ENCODE data around the gene PGAP6. TPM values are rescaled to one million over a fixed set of nuclear protein-coding genes. Genes with fewer than 3 reads are reported as not detected.
A peak's percentile ranks its signal among the peaks of the same experiment; 100 is the strongest.
"Not testable (repeated sequence)": the region's sequence is repeated elsewhere in the genome, so short reads cannot be mapped to it uniquely, and the experiment has no call there.

The PGAP6 gene
- total RNA-seq, 1 experiment from 2014 or later: 72.4 TPM

DNA sequence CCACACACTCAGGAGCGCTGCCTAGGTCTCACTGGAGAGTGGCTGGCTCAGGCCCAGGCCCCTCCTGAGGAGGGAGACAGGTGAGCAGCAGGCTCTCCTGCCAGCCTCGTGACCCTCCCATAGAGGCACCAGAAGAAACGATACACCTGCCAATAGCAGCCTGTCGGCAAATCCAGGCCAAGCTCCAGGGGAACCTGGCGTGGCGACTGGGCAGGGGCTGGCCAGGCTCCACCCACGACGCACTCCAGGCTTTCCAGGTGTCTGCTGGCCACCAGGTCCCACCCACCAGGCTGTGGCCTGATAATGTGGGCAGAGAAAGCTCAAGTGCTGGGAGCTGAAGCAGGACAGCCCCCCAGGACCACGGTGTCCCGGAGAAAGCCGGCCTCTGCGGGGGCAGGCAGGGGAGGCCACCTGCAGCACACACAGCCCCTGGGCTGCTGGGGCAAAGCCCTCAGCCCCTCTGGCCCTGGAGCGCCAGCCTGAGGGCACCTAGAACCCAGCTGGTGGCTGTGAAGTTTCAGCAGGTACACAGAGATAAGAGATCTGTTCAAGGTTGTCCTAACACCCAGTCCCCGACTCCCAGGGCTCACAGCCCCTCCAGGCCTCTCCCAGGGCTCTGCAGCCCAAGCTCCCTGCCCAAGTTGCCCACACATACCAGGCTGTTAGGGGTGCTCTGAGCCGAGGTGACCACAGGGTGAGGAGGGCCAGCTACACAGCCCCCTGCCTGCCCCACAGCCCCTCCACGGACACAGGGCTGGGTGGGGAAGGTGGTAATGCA lies 2.4 kb downstream of the PGAP6 start:
- DNase-seq (ENCODE audit: low read depth): no peak

DNA sequence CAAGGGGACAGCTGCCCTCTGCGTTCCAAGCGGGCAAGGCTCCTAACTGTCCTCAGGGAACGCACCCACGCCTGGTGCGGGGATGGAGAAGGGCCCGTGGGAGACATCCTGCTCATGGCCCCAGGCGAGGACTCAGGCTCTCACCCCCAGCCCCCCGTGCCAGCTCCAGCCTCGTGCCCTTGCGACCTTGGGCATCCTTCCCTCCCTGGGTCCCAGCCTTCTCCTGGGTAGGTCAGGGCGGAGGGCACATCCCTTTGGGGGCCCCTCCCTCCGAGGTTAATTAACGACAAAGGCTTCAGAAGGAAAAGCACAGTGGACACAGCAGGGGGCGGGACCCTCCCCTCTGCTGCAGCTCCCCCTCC lies 3.0 kb downstream of the PGAP6 start:
- no peak for DNase-seq (ENCODE audit: low read depth)

- DNase-seq (ENCODE audit: low read depth): not testable (repeated sequence)
Observed at GRCh38 chr16:378113-378820, 3.5 kb downstream of the PGAP6 start.

DNA sequence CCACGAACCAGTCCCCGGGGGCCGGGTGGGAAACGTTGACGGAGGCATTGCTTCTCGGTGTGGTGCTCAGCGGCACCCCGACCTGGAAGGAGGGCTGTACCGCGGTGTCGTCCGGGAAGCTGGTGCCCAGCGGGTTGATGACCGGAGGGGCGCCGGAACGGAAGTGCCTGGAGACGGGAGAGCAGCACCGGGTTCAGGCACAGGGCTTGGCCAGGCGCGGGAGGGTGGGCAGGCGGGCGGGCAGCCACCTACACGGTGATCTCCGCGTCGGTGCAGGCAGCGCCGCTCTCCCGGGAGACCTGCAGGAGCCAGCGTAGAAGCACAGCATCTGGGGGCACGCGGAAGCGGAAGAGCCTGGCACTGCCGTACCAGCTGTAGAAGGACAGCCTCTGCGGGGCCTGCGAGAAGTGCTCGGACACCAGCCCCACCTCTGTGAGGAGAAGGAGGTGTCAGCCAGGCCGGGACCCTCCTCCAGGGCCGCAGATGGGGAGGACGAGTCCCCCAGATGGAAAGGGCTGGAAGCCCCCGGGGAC lies 4.3 kb downstream of the PGAP6 start:
- no peak for DNase-seq (ENCODE audit: low read depth)

DNA sequence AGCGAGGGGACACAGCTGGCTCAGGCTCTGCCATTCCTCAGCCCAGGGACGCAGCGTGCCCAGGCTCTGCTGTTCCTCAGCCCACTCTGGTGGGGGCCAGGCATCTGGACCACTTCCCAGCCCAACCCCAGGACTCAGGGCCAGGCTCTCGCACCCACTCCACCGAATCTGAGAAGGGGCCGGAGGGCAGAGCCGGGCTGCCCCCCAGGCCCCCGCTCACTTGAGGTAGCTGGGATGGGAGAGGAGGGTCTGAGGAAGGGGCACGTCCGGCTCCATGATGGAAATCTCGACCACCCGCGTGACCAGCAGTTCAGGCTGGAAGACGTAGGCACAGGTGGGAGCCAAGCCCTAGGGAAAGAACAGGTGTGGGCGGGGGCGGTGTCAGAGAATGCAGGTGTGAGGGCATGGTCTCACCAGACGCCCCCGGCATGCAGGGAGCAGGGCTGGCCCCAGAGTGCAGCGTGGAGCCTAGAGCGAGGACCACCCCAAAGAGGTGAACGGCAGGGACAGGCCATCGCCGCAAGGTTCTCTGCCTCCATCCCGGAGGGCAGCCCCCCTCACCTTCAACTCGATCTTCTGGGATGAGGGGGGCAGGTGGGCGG lies 4.9 kb downstream of the PGAP6 start:
- no peak for DNase-seq (ENCODE audit: low read depth)

DNA sequence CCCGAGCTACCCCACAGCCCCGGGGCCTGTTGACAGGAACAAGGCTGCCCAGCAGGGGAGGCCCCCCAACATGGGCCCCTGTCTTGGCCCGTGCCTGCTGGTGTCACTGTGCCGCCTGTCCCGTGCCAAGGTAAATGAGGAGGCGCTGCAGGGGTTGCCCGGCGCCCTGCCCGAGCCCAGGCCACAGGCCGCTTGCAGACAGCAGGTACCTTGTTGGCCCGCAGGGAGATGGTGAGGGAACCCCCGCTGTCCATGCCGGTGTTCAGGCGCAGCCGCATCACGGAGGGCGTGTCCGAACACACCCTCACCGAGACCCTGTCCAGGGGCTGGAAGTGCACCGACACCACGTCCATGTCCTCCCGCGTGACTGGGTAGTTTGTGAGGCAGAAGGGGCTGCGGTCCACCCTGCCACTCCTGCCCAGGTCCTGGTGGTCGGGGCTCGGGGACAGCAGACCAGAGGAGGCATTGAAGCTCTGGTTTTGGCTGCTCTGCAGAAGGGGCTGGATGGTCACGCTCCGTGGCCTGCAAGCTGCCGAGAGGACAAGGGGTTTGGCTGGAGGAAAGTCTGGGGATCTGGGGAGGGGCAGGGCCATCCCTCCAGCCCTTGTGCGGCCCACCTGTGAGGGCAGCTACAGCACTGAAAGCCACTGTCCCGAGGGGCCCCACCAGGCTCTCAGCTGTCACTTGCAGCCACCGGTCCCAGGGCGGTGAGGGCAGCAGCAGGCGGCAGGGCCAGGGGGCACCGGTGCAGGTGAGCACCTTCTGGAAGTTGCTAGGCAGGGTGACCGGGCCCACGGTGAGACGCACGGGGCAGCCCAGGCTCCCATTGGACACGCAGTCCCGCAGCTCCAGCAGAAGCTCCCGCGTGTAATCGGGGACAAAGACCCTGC lies 5.6 kb downstream of the PGAP6 start:
- DNase-seq (ENCODE audit: low read depth): no peak

DNA sequence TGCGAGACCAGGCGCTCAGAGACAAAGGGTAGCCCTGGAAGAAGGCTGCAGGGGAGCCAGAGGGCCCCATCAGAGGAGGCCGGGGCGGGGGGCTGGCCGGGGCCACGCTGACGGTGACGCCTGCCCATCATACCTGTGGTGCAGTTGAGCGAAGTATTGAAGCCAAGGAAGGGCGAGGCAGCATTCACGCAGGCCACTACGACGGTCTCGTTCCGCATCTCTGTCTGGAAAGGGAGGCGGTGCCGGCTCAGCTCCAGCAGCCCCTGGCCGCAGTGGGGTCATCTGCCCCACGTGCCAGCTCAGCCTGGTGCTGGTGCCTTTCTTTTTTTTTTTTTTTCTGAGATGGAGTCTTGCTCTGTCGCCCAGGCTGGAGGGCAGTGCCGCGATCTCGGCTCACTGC lies 6.6 kb downstream of the PGAP6 start:
- DNase-seq (ENCODE audit: low read depth): no peak

DNA sequence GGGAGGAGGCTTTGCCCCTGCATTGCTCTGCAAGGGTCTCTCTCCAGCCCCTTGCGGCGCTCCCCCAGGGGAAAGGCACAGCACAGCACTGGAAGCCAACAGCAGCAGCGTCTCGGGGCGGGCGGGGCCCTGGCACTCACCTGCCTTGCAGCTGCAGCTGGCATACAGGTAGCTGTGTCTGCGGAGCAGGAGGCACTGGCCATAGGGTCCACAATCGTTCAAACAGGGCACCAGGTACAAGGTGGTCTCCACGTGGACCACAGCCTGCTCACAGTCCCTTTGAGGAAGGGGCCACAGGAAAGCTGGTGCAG lies 7.2 kb downstream of the PGAP6 start:
- DNase-seq (ENCODE audit: low read depth): no peak

- DNase-seq (ENCODE audit: low read depth): no peak
Observed at GRCh38 chr16:373848-374615, 7.7 kb downstream of the PGAP6 start.

DNA sequence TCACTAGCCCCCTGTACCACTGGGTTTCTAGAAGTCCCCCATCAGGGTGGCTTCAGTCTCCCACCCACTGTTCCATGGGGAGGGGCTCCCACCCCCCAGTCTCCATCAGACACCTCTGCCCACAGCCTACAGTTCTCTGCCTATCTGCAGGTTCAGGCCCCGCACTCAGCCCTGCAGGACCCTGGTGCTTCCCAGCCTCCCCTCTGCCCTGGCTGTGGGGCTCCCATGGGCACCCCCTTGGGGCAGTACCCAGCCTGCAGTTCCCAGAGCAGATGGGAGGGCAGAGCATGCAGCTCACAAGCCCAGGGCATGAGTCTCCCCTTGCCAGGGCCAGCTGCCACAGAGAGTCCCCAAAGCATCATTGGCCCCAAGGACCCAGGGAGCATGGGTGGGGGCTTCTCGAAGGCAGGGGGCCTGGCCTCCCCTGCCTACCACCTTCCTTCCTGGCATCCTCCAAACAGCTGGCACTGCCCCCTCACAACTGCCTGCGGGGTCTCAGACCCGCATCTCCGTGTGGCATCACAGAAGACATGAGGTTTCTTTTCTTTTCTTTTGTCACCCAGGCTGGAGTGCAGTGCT lies 8.7 kb downstream of the PGAP6 start:
- no peak for DNase-seq (ENCODE audit: low read depth)

GRCh38 chr16:372302-372983 lies 9.3 kb downstream of the PGAP6 start:
- DNase-seq (ENCODE audit: low read depth): no peak

DNA sequence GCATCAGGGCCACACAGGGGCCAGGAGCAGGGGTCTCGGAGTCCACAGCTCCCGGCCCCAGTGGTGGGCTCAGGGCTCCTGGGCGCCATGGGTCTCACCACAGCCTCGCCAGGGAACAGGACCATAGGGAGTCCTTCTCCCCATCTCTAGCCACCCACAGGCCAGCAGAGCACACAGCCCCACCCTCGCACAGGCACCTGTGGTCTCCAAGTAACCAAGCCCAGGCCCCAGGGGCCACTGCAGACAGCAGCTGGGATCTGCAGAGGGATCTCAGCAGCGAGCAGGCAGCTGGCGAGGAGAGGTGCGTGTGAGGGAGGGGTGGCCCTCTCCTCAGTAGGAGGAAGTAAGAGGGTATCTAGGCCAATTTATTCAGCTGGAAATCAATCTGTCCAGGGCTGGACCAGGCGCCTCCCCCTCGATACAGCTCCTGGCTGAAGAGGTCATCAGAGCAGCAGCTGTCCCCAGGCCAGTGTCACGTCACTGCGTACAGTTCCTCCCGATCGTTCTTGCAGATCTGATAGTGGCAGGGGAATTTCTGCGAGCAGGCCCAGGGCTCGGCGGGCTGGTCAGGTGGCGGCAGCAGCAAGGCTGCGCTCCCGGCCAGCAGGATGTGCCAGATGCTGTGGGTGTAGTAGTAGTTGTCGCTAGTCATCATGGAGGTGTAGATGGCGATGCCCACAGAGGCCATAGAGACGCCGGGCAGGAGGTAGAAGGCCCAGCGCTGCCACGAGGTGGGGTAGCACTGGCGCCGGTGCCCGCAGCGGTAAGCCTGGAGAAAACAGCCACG lies 10.1 kb downstream of the PGAP6 start:
- no peak for DNase-seq (ENCODE audit: low read depth)

DNA sequence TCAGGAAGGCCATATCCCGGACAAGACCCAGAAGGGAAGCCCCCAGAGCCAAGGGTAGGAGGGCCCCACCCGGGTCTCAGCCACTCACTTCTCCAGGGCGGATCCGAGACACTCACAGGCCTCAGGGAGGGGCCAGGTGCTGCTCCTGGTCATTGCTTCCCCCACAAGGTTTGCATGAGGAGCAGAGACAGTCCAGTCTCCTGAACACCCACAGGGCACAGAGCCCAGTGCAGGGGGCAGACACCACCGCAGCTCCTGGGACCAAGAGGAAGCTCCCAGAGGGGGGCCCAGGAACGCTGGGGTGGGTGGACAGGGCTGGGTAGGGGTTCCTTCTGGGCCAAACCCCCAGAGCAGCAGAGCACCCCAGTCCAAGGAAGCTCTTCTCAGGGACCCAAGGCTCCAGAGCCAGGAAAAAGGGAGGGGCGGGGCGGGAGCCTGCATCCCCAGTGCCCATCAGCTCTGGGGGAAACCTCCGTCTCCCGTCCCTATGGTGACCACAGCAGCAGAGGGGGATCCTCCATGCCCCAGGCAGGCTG lies 10.7 kb downstream of the PGAP6 start:
- DNase-seq (ENCODE audit: low read depth): no peak

DNA sequence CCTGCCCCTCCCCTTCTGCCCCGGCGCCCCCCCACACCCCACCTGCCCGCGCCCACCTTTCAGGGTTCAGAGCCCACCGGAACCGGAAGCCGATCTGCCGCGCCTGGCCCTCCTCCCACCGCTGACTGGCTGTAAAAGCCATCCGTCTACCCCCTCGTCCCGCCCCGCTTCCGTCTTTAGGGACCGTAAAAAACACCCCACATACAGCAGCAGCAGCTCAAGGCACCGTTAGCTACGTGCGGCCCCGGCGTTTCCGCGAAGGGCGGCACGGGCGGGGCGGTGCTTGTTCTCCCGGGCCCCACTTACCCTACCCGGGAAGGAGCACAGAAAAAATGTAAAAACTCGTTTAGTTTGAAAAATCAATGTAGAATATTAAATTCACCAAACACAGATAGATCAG lies 11.3 kb downstream of the PGAP6 start, which contains the start of gene MRPL28:
MRPL28 (minus strand) TSS at position 96 of the 400 bp plus-strand sequence. CDS start 320 bp downstream, outside the sequence.
- DNase-seq (ENCODE audit: low read depth): peak; percentile 91

DNA sequence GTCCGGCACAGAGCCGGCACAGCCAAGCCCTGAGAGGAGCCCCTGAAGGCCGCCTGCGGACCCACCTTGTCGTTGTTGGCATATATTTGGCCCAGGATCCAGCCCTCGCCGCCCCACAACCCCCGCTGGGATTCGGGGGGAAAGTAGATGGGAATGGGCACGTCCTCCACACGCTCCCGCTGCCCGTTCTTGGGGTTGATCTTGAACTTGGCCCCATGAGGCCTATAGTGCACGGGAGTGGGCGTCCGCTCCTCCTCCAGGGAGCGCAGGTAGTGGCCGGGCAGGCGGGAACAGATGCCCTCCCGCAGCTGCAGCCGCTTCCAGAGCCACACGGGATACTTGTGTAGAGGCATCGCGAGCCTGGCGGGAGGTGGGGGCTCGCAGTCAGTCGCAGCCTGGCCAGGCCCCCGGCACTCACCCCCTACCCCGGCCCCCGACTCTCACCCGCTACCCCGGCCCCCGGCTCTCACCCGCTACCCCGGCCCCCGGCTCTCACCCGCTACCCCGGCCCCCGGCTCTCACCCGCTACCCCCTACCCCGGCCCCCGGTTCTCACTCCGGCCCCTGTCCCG lies 11.8 kb downstream of the PGAP6 start:
- no peak for DNase-seq (ENCODE audit: low read depth)

- DNase-seq (ENCODE audit: low read depth): no peak
Observed at GRCh38 chr16:369275-369865, 12.4 kb downstream of the PGAP6 start.

DNA sequence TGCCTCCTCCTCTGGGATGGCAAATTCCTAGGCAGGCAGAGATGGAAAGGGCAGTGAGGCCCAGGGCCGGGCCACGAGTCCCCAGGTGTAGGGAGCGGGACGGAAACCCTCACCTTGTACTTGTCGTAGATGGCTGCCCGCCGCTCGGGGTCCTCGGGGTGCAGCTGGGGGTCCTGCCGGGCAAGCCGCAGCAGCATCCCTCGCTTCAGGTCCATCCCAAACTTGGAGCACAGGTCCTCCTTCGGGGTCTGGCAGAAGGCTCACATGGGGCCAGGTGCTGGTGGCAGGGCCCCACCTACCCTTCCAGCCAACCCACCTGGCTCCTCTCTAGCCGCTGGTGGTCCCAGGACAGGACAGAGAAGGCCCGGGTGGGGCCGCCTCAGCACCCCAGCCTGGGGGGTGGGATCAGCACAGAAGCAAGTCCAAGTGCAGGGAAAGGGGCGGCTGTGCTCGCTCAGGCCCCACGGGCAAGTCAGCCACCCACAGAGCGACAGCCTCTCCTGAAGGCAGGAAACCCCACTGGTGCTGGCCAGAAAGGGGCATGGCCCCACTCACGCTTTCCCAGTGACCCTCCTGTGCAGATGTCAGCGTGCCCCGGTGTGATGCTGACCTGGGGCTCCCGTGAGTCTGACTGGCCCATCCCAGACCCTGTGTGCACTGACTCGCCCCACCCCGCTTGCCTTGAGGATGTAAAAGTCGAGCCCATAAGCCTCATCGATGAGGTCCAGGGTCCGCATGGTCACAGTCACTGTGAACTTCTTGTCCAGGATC lies 13.2 kb downstream of the PGAP6 start:
- DNase-seq (ENCODE audit: low read depth): no peak
